ENCODE data around the gene RPL13. TPM values are rescaled to one million over a fixed set of nuclear protein-coding genes. Genes with fewer than 3 reads are reported as not detected.

Gene RPL13
- total and polyA plus RNA-seq, 9 of the 15 experiments (the other 6 are each of a cell fraction or from before 2014, with no cell fraction given): 227 to 6,042 (median 1,633) TPM

DNA sequence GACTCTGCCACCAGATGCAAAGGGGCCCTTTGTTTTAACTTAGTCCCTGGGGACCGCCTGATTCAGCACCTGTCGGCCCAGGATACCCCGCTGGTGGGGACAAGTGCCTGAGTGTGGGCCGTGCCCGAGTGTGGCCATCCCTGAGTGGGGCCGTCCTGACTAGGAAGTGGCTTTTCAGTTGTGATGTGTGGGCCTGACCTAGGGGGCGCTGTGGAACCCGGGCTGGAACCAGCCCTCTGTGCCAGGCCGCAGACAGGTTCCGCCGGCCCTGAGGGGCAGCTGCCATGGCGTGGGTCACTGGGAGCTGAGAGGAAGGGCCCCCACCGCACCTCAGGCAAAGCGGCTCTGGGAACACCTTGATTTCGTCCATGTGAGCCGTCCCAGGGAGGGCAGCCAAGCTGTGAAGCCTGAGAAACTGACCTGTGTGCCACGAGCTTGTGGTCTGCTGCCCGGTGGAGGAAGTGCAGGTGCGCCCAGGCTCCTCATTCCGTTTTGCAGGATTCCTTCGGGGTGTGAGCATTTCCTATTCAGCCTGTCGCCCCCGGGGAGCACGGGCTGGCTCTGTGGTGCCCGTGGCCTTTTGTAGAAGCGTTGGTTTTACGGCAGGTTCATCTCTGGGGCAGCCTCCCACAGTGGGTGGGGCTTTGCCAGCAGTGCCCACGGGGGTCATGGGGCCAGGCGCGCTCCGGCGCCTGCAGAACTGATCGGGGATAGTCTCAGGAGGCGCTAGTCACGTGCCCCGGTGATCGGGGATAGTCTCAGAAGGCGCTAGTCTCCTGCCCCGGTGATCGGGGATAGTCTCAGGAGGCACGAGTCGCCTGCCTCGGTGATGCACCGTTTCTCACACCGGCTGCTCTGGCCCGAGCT lies 5.3 kb downstream of the RPL13 start (continued):
- TF ChIP-seq, protein P1, sequence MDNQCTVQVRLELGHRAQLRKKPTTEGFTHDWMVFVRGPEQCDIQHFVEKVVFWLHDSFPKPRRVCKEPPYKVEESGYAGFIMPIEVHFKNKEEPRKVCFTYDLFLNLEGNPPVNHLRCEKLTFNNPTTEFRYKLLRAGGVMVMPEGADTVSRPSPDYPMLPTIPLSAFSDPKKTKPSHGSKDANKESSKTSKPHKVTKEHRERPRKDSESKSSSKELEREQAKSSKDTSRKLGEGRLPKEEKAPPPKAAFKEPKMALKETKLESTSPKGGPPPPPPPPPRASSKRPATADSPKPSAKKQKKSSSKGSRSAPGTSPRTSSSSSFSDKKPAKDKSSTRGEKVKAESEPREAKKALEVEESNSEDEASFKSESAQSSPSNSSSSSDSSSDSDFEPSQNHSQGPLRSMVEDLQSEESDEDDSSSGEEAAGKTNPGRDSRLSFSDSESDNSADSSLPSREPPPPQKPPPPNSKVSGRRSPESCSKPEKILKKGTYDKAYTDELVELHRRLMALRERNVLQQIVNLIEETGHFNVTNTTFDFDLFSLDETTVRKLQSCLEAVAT (IDR thresholded peaks at IDR 0.05): no peak
- TF ChIP-seq, protein P2, sequence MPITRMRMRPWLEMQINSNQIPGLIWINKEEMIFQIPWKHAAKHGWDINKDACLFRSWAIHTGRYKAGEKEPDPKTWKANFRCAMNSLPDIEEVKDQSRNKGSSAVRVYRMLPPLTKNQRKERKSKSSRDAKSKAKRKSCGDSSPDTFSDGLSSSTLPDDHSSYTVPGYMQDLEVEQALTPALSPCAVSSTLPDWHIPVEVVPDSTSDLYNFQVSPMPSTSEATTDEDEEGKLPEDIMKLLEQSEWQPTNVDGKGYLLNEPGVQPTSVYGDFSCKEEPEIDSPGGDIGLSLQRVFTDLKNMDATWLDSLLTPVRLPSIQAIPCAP (CRISPR knock-in tag; IDR thresholded peaks at IDR 0.05; ENCODE audit: borderline replicate concordance): no peak
- TF ChIP-seq, protein P3, sequence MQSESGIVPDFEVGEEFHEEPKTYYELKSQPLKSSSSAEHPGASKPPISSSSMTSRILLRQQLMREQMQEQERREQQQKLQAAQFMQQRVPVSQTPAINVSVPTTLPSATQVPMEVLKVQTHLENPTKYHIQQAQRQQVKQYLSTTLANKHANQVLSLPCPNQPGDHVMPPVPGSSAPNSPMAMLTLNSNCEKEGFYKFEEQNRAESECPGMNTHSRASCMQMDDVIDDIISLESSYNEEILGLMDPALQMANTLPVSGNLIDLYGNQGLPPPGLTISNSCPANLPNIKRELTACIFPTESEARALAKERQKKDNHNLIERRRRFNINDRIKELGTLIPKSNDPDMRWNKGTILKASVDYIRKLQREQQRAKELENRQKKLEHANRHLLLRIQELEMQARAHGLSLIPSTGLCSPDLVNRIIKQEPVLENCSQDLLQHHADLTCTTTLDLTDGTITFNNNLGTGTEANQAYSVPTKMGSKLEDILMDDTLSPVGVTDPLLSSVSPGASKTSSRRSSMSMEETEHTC (IDR thresholded peaks at IDR 0.05): peak; percentile 65; the same call in 1 of the 2 replicates
- no peak for TF ChIP-seq SLC30A9 (CRISPR knock-in tag; IDR thresholded peaks at IDR 0.05)
- no peak for TF ChIP-seq BCL6 (CRISPR knock-in tag; IDR thresholded peaks at IDR 0.05)
- TF ChIP-seq, protein P4, sequence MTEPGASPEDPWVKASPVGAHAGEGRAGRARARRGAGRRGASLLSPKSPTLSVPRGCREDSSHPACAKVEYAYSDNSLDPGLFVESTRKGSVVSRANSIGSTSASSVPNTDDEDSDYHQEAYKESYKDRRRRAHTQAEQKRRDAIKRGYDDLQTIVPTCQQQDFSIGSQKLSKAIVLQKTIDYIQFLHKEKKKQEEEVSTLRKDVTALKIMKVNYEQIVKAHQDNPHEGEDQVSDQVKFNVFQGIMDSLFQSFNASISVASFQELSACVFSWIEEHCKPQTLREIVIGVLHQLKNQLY (CRISPR knock-in tag; conservative IDR thresholded peaks at IDR 0.05): no peak; a peak in 1 of 4 replicates
- peak; percentile 93 for TF ChIP-seq SNRNP70 (optimal IDR thresholded peaks at IDR 0.05; ENCODE audit: low read depth, low read length)
- TF ChIP-seq, protein P5, sequence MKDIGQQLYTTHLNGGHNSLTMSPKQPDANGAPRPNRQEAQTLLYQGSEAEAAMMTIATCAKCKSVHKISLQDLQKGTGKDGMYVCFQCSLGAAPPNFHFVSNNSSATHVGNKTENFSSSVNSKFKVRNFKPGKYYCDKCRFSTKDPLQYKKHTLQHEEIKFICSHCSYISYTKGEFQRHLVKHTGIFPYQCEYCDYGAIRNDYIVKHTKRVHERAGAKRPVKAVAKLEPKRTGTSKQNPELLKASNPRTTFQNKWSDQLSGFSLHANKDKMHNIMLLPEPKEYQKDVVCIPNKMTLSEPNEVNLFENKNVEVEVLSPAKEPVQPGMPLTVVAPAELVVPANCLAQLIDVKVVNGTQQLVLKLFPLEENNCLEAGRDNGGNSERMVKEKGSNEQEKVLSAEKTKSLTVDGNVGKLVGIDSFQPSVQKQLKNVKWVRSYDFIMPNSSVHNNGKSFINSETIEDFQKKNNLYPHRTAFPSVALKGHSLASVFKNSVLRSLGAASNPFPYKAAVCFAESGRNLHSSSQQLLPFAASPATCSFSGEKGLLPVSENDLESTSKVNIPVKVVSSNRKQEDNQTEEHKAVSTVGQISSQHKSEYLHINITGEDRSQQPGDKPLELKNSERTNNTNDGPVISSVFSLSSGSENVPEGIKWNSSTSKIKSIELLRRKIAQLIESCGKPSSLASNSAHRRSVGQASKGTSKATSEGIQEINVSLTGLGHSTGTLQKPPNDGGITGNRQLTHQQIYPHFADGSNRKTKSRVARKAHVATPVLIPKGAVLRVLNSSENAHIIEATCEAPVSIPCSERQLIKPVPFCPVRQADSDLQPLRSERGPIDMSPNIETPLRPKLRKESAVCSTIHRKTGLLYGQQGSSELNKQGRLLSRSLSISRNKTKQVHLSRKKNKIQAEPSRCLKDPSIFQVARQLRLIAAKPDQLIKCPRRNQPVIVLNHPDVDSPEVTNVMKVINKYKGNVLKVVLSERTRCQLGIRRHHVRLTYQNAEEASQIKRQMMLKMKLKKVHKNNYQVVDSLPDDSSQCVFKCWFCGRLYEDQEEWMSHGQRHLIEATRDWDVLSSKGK (CRISPR knock-in tag; IDR thresholded peaks at IDR 0.05): no peak
- TF ChIP-seq SMARCE1 (IDR thresholded peaks at IDR 0.05): no peak
- TF ChIP-seq SMAD3 (CRISPR knock-in tag; conservative IDR thresholded peaks at IDR 0.05): no peak
- TF ChIP-seq CSDE1 (IDR thresholded peaks at IDR 0.05): no peak
- TF ChIP-seq XRCC5 (IDR thresholded peaks at IDR 0.05; ENCODE audit: low read depth, low read length): peak; percentile 34; the same call in 1 of the 2 replicates
- no peak for TF ChIP-seq ZNF764 (CRISPR knock-in tag; IDR thresholded peaks at IDR 0.05; ENCODE audit: low read depth)
- TF ChIP-seq, protein P6, sequence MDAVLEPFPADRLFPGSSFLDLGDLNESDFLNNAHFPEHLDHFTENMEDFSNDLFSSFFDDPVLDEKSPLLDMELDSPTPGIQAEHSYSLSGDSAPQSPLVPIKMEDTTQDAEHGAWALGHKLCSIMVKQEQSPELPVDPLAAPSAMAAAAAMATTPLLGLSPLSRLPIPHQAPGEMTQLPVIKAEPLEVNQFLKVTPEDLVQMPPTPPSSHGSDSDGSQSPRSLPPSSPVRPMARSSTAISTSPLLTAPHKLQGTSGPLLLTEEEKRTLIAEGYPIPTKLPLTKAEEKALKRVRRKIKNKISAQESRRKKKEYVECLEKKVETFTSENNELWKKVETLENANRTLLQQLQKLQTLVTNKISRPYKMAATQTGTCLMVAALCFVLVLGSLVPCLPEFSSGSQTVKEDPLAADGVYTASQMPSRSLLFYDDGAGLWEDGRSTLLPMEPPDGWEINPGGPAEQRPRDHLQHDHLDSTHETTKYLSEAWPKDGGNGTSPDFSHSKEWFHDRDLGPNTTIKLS (IDR thresholded peaks at IDR 0.05; ENCODE audit: borderline replicate concordance, low read depth): no peak
- TF ChIP-seq ZNF561 (CRISPR knock-in tag; conservative IDR thresholded peaks at IDR 0.05): no peak
- no peak for TF ChIP-seq MEF2D (tag; conservative IDR thresholded peaks at IDR 0.05; ENCODE audit: low read depth)
- TF ChIP-seq CBX5 (IDR thresholded peaks at IDR 0.05; ENCODE audit: borderline replicate concordance, low read depth): no peak
- no peak for TF ChIP-seq FOXA1 (IDR thresholded peaks at IDR 0.05; ENCODE audit: borderline replicate concordance)
